Cardiac muscle cell (in vitro differentiated cells and primary cell): ENCODE measurements around the gene TMEM200B. TPM values are rescaled to one million over a fixed set of nuclear protein-coding genes. Genes with fewer than 3 reads are reported as not detected.
A peak's percentile ranks its signal among the peaks of the same experiment; 100 is the strongest.

Source experiments
- DNase-seq, 2 donors: peaks; one replicate each; pipeline versions ENCODE4 v3.0.0 to v3.0.0-alpha.2; 2010 to 2017; ENCODE audit warnings: low read depth in 1 of 2, low spot score in 1 of 2
- H3K27ac ChIP-seq: fragments of 200-600 bp; sonication (generic); 2 replicates; pipeline ENCODE4 v1.5.1; 2016
- H3K27me3 ChIP-seq: fragments of 200-600 bp; sonication (generic); 2 replicates; pipeline ENCODE4 v1.6.0; 2016; ENCODE audit warnings: control low read depth
- H3K36me3 ChIP-seq: fragments of 200-600 bp; sonication (generic); 2 replicates; pipeline ENCODE4 v1.5.1; 2016; ENCODE audit warnings: control low read depth
- H3K4me1 ChIP-seq: fragments of 200-600 bp; sonication (generic); 2 replicates; pipeline ENCODE4 v1.8.1; 2017; ENCODE audit warnings: low read depth, mild to moderate bottlenecking, mixed run types
- H3K4me3 ChIP-seq: fragments of 200-600 bp; sonication (generic); 2 replicates; pipeline ENCODE4 v1.5.1; 2016; ENCODE audit warnings: mild to moderate bottlenecking
- H3K9me3 ChIP-seq: fragments of 200-600 bp; sonication (generic); 2 replicates; pipeline ENCODE4 v1.5.1; 2017; ENCODE audit warnings: low read depth, mild to moderate bottlenecking, control low read depth
- polyA plus RNA-seq: library from polyadenylated mRNA; unstranded; fragments of >200 nt; fragmentation: Nextera tagmentation; extraction: Ambion mirVana; gene quantifications from 2 replicates; pipeline ENCODE4 v1.2.1, GENCODE V29; 2016
- total RNA-seq: library from RNA; depleted of rRNA; stranded (reverse); fragments of >200 nt; gene quantifications from 2 replicates; pipeline ENCODE4 v1.2.3, GENCODE V29; 2016
- TF ChIP-seq, protein P1 (sequence below): IDR thresholded peaks from 2 replicates; pipeline ENCODE4 v1.5.1; 2012; ENCODE audit warnings: low read depth, mild to moderate bottlenecking, low read length

The TMEM200B gene
- total and polyA plus RNA-seq, 2 experiments from 2014 or later: 18.7 to 37.6 TPM

DNA sequence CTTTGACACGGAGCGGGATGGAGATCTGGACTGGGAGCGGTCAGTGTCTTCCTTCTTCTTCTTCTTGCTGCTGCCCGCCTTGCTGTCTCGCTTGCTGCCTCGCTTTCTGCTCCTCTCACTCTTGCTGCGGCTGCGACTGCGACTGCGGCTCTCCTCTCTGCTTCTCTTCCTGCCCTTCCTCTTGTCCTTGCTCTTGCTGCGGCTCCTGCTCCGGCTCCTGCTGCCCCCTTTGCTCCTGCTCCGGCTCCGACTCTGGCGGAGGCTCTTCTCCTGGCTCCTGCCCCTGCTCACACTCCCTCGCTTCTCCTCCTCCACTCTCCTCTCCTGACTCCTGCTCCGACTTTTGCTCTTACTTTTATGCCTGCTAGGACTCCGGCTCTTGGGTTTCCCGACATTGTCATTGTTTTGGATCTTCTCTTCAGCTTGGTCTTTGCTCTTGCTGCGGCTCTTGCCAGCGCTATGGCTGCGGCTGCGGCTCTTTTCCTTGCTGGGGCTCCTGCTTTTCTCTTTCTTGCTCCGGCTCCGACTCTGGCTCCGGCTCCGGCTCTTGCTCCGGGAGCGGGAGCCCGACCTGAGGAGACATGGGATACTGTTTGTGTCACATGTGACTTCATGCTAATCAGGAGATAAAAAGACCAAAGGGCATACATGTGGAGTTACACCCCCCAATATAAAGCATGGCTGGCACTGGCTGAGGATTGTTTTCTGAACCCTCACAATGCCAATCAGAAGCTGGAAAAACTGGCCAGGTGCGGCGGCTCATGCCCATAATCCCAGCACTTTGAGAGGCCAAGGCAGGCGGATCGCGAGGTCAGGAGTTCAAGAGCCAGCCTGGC lies 25.2 kb upstream of the TMEM200B start:
- H3K4me3 ChIP-seq: no peak overlapping the region
- peaks cover 58% of the 10 kb centered on the region for H3K36me3 ChIP-seq
- no peaks in the 10 kb centered on the region for H3K9me3 ChIP-seq
- DNase-seq: no peak
- TF ChIP-seq, protein P1, sequence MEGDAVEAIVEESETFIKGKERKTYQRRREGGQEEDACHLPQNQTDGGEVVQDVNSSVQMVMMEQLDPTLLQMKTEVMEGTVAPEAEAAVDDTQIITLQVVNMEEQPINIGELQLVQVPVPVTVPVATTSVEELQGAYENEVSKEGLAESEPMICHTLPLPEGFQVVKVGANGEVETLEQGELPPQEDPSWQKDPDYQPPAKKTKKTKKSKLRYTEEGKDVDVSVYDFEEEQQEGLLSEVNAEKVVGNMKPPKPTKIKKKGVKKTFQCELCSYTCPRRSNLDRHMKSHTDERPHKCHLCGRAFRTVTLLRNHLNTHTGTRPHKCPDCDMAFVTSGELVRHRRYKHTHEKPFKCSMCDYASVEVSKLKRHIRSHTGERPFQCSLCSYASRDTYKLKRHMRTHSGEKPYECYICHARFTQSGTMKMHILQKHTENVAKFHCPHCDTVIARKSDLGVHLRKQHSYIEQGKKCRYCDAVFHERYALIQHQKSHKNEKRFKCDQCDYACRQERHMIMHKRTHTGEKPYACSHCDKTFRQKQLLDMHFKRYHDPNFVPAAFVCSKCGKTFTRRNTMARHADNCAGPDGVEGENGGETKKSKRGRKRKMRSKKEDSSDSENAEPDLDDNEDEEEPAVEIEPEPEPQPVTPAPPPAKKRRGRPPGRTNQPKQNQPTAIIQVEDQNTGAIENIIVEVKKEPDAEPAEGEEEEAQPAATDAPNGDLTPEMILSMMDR: no peak
- peak overlapping the region; percentile 60 for H3K27ac ChIP-seq
- no peaks in the 10 kb centered on the region for H3K27me3 ChIP-seq
- no peaks in the 10 kb centered on the region for H3K4me1 ChIP-seq

GRCh38 chr1:29145739-29146437 lies 22.2 kb upstream of the TMEM200B start:
- TF ChIP-seq, protein P1: no peak
- Histone ChIP-seq H3K27ac (peak overlapping the region; percentile 53), H3K4me3 (no peak overlapping the region), H3K27me3 (no peaks in the 10 kb centered on the region), H3K9me3 (no peaks in the 10 kb centered on the region), H3K36me3 (peaks cover 33% of the 10 kb centered on the region), H3K4me1 (no peaks in the 10 kb centered on the region)
- peak in 1 of 2 donors; percentile 63 for DNase-seq

DNA sequence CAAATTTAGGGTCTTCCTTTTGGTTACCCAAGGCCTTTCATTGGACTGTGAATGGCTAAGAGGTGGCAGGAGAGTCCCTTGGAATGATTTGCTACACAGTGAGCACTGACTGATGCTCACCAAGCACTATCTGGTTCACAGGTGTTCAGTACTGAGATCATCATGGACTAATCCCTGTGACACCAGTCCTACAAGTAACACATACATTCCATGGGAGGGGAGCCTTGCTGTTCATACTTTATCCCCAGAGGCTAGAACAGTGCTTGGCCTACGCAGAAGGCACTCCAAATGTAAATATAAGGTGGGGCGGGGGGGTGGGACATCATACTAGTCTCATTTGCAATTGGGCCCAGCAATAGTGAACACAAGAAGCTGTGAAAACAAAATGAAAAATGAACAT lies 20.5 kb upstream of the TMEM200B start:
- TF ChIP-seq, protein P1: no peak
- H3K27ac ChIP-seq: peak overlapping the region; percentile 15

DNA sequence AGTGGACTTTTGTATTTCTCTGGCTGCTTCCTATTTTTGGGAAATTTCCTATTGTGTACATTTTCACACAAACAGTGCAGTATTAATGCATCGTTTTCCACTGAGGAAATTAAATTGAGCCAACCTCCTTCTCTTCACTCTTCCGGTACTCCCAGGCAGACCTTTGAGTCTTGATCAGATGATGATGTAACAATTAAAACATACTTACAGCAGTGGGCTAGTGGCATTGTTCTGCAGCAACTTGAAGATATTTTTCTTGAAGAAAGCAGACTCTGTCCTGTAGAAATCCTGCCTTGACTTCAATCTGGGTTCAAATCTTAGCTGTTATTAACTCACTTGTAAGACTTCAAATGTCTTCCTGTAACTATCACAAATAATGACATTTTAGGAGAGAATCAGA lies 19.0 kb upstream of the TMEM200B start:
- Histone ChIP-seq H3K36me3 (peaks cover 4% of the 10 kb centered on the region), H3K4me1 (no peaks in the 10 kb centered on the region), H3K4me3 (no peak overlapping the region), H3K9me3 (no peaks in the 10 kb centered on the region), H3K27ac (no peak overlapping the region), H3K27me3 (no peaks in the 10 kb centered on the region)
- DNase-seq: no peak
- TF ChIP-seq, protein P1: no peak

More for the DNA sequence above, 20.5 kb upstream of the TMEM200B start:
- Histone ChIP-seq H3K4me1 (no peaks in the 10 kb centered on the region), H3K36me3 (peaks cover 19% of the 10 kb centered on the region), H3K9me3 (no peaks in the 10 kb centered on the region), H3K27me3 (no peaks in the 10 kb centered on the region), H3K4me3 (no peak overlapping the region)
- no peak for DNase-seq

GRCh38 chr1:29136391-29136915 lies 12.8 kb upstream of the TMEM200B start:
- Histone ChIP-seq H3K36me3 (no peaks in the 10 kb centered on the region), H3K27ac (no peak overlapping the region), H3K4me1 (no peaks in the 10 kb centered on the region), H3K4me3 (no peak overlapping the region), H3K27me3 (no peaks in the 10 kb centered on the region), H3K9me3 (no peaks in the 10 kb centered on the region)
- TF ChIP-seq, protein P1: no peak
- DNase-seq: peak in 1 of 2 donors; percentile 72
